CD4-positive, alpha-beta T cell treated with Interleukin-15 for 4 hours (primary cell): ENCODE measurements around the gene SGO2.

Experiments
- DNase-seq: peaks from one replicate; pipeline ENCODE4 v3.0.0-alpha.2; 2020; ENCODE audit warnings: low spot score

The SGO2 gene

GRCh38 chr2:200525882-200526651, at the start of gene SGO2:
Gene SGO2, plus strand, starts transcription at chr2:200526207. Its CDS starts 6,769 bp downstream, at chr2:200532976.
- DNase-seq, result peak; percentile 94

- no peak for DNase-seq
Measured at GRCh38 chr2:200476836-200477235, 49.2 kb upstream of the SGO2 start.

DNA sequence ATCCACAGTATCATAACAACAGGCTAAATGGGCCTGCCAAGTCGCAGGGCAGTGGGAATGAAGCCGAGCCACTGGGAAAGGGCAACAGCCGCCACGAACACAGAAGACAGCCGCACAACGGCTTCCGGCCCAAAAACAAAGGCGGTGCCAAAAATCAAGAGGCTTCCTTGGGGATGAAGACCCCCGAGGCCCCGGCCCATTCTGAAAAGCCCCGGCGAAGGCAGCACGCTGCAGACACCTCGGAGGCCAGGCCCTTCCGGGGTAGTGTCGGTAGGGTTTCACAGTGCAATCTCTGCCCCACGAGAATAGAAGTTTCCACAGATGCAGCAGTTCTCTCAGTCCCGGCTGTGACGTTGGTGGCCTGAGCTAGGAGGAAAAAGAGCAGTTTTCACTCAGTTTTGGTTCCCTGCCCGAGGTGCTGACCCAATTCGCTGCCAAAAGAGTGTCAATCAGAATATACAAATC, 48.3 kb upstream of the SGO2 start:
- no peak for DNase-seq

DNA sequence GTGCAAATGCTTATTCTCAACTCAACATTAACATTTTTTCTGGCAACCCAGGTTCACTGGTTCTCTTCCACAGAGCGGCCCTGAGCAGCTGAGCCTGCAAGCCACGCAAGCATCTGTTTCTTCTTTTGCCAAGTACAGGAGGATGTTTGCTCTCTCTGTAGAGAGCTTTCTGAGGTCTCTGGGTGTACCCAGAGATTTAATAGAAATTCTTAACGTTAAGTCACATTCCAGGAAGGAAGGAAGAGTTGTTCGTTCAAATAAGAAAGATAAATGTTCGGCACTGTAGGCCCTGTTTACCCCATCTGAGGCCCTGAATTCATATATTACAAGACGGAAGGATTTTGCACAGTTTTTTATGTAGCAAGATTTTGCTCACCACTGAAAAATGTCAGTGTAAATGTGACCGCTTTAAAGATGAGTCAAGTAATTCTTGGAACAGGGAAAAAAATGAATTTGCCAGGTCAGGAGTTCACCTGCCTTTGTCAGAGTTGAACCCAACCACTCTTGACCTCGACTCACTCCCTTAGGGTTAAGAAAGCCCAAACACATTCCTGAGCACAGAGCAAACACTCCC, 46.2 kb upstream of the SGO2 start:
- DNase-seq, result no peak

- DNase-seq, result no peak
Measured at GRCh38 chr2:200482194-200482593, 43.8 kb upstream of the SGO2 start.

DNA sequence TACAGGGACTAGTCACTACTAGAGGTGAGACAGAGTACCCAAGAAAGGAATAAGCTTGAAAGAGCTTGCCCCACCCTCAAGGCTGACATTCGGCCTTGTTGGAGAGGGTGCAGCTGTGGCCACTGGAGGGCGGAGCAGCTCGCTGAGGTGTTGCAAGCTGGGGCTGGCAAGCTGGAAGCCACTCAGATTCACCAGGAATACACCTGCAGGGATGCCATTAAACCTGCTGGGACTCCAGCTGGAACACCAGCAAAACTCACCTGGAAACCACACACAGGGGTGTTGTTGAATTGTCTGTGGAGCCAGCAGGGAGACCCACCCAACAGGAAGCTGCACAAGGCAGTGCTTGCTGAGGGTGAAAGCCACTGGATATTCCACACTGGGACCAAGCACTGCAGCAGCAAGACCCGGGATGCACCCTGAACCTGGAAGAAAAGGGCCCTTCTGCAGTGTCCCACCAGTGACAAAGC, 42.2 kb upstream of the SGO2 start:
- DNase-seq, result no peak

DNA sequence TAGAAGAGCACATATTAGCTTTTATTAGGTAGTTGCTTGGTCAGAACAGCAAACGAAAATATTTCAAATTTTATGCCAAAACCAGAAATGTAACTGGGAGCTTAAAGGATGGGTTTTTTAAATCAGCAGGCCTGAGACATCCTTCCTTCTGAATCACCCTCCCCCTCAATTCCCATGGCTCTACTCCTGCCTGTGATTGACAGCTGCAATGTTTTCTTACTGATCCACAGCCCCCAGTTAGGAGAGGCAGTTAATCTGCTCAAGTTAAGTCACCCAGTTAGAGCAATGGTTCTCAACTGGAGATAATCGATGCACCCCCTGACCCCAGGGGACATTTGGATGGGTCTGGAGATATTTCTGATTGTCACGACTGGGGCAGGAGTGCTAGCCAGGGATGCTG, 41.1 kb upstream of the SGO2 start:
- DNase-seq, result no peak

DNA sequence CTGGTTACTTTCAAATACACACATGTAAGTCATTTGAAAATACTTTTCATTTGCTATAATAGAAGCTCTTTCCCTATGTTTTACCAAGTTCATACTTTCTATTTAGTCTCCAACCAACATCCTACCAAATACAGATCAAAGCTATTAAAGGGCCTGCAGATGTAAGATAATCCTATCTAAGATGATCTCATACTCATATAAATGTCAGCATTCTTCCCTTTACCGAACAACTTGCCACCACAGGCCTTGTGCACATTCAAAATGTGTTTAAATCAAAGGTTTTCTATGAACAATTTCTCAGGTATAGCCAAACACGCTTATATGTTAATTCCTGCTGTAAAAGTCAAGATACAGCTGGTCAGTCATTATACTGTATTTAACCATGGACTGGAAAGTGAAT, 39.5 kb upstream of the SGO2 start:
- DNase-seq, result no peak

GRCh38 chr2:200488169-200488568, 37.8 kb upstream of the SGO2 start:
- DNase-seq, result no peak

DNA sequence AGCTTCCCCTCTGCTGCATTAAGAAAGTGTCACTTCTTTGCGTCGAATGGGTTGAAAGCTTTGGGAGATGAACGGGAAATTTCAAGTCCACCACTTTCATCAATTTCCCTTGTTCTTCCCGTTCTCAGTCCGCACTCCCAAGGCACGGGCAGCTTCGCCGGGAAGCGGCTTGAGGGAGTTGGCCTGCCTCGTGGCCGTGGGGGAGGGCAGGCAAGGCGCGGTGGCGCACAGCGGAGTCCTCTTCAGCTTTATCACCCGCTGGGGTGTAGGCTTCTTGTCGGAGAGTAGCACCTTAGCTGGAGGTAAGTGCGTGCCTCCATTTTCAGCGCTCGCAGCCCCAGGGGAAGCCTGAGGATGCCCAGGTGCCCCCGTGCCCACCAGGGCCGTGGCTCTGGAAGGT, 36.0 kb upstream of the SGO2 start:
- no peak for DNase-seq

DNA sequence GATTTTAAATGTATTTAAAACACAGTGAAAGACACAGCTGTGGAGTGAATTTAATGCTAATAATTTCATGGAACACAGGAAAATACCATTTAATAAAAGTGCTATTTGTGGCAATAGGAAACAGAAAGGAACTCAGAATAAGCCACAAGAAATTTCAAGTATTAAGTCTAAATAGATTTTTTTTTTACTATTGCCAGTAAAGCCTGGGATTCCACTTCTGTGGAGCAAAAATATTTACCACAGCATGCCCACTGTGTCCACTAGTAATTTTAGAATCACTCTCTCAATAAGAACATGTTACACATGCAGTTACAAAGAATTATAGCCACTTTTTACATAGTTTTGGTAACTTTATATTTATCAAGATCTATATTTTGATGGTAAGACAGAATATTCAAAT, 33.4 kb upstream of the SGO2 start:
- DNase-seq, result no peak

GRCh38 chr2:200494048-200494447, 32.0 kb upstream of the SGO2 start:
- no peak for DNase-seq

- DNase-seq, result no peak
Measured at GRCh38 chr2:200496696-200497095, 29.3 kb upstream of the SGO2 start.

GRCh38 chr2:200498402-200499162, 27.4 kb upstream of the SGO2 start:
- no peak for DNase-seq

DNA sequence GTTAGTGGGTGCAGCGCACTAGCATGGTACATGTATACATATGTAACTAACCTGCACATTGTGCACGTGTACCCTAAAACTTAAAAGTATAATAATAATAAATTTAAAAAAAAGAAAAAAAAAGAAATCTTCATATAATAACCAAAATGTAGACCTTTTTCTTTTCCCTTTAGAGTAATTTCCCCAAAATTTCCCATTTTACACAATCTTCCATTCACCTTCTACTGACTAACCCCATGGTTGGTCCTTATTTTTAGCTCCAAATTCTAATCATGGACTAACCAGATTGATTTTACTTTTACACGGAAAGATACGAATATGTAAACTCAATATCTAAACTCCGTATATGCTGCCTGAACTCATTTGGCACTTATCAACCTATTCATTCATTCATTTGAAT, 23.8 kb upstream of the SGO2 start:
- no peak for DNase-seq

DNA sequence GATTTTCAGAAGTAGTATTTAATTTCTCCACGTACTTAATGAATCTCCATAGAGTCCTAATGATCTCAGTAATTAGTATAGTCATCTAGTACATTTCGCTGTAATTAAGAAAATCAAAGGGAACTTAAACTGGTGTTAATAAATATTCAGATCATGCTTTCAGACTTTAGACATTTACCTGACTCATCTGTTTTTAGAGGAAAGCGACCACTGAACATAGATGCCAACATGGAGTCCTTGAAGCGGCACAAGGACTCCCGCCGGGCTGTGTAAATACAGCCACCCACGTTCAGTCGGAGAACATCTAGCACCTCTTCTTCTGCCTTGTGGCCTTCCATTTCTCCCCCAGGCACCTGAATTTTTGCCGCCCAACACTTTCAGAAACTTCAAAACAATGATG, 19.3 kb upstream of the SGO2 start:
- no peak for DNase-seq

- DNase-seq, result no peak
Measured at GRCh38 chr2:200507179-200507578, 18.8 kb upstream of the SGO2 start.

- DNase-seq, result no peak
Measured at GRCh38 chr2:200509235-200509611, 16.8 kb upstream of the SGO2 start.

- DNase-seq, result peak; percentile 91
Measured at GRCh38 chr2:200509612-200510433, 16.2 kb upstream of the SGO2 start, which contains the start of gene KCTD18. Gene KCTD18, minus strand, starts transcription at chr2:200510068. Its CDS starts 3,052 bp downstream, at chr2:200507016.

DNA sequence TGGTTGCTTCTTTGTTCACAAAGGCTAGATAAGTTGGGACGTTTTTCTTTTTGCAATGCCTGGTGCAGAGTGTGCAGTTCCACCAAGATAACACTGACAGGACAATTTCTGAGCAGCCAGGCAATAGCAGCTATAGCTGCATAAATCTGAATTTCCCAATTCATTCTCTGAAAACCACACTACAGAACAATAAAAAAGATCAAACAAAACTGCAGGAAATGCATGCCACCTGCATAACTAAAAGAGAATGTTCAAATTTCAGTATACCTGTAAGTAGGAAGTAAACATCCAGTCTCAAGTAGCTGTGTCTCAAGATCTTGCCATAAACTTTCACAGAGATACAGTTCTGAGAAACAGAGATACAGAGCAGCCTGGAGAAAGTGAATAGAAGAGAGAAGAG, 10.9 kb upstream of the SGO2 start:
- DNase-seq, result no peak

- DNase-seq, result no peak
Measured at GRCh38 chr2:200523158-200523557, 2.8 kb upstream of the SGO2 start.

GRCh38 chr2:200523604-200524003, 2.4 kb upstream of the SGO2 start:
- DNase-seq, result no peak
